ENCODE data around the gene WDR87.

- TF ChIP-seq CTCF (IDR thresholded peaks at IDR 0.05; ENCODE audit: insufficient read depth, low read length) (no peak), SPI1 (IDR thresholded peaks at IDR 0.05; ENCODE audit: borderline replicate concordance, low read depth) (no peak), POLR2AphosphoS5 (IDR thresholded peaks at IDR 0.05; ENCODE audit: low read depth) (no peak), REST (IDR thresholded peaks at IDR 0.05; ENCODE audit: insufficient replicate concordance, low read depth) (no peak)
These were observed 3.3 kb upstream of the WDR87 start for GRCh38 chr19:37909661-37910199.

Data from HL-60 (cell line).